Activated effector memory CD4-positive, alpha-beta T cell treated with Interleukin-2 at 50 U/mL for 16 hours (primary cell): ENCODE results near the gene ITGAE.
A peak's percentile ranks its signal among the peaks of the same experiment; 100 is the strongest.

Source experiments
- DNase-seq: peaks from one replicate; pipeline ENCODE4 v3.0.0-alpha.2; 2020

ITGAE gene

GRCh38 chr17:3690094-3690715, 110.8 kb downstream of the ITGAE start:
- DNase-seq = no peak

- no peak for DNase-seq
Measured at GRCh38 chr17:3689262-3690093, 111.5 kb downstream of the ITGAE start.

- DNase-seq = no peak
Measured at GRCh38 chr17:3688852-3689261, 112.1 kb downstream of the ITGAE start.

GRCh38 chr17:3688027-3688553, 112.9 kb downstream of the ITGAE start:
- DNase-seq = no peak

DNA sequence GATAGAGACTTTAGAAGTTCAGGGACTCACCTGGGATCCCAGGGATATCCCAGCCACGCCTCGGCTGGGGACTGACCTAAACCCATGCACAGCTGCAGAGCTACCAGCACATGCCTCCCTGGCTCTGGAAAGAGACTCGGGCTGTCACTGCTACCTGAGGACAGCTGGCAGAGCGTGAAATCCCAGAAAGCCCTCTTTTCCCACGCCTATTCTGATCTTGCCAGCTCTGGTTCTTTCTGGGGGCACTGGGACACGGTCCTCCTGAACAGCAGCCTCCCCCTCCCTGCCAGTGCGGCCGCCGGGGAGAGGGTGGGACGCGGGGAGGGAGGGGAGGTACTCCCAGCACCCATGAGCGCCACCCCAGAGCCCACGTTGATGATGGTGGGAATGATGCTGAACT, 115.8 kb downstream of the ITGAE start:
- DNase-seq = no peak

DNA sequence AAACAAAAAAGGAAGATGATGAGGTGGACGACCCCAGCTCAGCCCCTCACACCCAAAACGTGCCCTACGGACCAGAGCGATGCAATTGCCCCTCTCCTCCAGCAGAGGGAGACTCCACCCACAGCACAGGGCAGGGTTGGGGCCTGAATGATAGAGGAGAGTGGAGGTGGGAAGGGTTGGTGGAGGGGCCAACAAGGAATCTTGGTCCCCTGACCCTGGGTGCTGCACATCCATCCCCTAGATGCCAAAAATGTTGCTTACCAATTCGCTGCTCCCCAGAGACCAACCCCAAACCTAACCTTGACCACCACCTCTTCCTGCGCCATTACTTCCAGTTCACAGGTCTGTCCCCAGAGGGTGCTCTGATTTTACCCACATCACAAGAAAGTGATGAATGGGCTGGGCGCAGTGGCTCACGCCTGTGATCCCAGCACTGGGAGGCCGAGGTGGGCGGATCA, 117.9 kb downstream of the ITGAE start:
- DNase-seq = peak; percentile 41

DNA sequence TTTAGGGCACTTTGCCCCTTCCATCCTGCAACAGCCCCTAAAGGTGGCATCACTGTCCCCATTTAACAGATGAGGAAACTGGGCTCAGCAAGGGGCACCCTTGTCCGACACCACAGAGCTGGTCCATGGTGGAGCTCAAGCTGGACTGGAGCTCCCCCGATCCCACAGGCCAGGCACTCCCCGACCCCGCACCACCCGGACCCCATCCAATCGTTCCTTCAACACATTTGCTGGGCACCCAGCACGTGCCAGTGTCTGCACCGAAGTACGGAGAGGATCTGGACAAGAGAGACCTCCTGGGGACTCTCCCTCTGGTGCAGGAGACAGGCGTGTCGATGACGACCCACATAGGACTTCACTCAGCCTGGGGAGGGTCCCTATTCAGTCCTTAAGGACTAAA, 119.0 kb downstream of the ITGAE start:
- no peak for DNase-seq

GRCh38 chr17:3681565-3681964, 119.4 kb downstream of the ITGAE start:
- DNase-seq = no peak

GRCh38 chr17:3681057-3681456, 119.9 kb downstream of the ITGAE start:
- DNase-seq = no peak

- no peak for DNase-seq
Measured at GRCh38 chr17:3679531-3680126, 121.4 kb downstream of the ITGAE start.

- no peak for DNase-seq
Measured at GRCh38 chr17:3678821-3679530, 122.0 kb downstream of the ITGAE start.

DNA sequence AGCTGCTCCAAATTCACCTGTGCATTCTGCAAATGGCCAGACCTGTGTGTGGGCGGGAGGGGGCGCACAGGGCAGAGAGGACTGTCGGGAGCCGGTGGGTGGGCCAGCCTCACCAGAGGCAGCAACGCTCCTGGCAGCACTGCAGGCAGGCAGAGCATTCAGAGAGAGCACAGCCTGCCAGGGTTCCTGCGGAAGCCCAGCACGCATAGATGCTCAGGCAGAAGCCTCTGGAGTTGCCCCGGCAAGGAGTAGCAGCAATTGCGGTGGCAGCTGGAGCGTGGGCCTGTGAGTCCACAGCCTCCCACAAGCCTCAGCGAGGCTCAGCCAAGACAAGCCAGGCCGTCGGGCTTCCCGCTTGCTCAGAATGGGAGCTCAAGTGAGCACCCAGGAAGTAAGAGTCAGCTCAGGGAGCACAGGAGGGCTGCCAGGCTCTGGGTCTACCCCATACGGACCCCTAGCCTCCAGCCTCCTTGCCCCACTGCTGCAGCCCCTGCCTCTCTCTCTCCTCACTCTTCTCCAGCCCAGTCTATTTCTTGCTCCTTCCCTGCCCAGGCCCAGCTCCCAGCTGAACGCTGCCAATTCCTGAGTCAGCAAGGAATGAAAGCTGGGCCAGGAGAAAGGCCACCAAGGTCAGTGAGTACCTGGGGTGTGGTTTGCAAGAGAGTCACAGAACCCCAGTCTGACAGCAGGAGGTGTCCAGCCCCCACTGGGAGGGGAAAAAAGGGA, 122.7 kb downstream of the ITGAE start:
- DNase-seq = no peak

- DNase-seq = no peak
Measured at GRCh38 chr17:3675886-3676285, 125.1 kb downstream of the ITGAE start.

DNA sequence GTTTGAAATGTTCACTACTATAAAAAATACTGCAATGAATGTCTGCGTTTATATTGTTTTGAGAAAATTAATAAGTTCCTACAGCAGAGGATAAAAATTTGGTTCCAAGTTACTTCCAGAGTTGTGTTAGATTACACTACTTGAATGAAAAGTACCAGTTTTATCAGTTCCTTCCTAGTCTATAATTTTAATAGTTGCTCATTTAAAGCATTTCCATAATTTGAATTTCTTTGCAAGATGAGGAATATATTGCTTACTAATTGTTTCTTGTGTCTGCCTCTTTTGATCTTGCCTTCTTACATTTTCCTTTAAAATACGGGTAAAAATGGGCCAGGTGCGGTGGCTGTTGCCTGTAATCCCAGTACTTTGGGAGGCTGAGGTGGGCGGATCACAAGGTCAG, 128.4 kb downstream of the ITGAE start:
- DNase-seq = no peak

DNA sequence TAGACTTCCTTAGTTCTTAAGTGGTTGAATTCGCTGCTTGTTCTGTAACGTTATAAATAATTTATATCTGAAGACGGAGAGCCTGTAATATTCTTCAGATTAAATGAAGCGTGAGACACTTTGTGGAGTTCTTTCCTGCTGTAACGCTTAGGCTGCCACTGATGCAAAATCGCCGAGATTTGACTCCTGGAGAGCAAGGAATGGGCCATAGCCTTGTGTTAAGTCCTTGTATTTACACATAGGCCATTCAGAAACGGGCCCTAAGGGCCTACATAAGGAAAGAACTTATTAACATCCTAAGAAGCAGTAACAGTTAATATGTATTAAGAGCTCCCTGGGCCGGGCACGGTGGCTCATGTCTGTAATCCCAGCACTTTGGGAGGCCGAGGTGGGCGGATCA, 131.4 kb downstream of the ITGAE start:
- no peak for DNase-seq

- no peak for DNase-seq
Measured at GRCh38 chr17:3669085-3669347, 132.0 kb downstream of the ITGAE start.

- DNase-seq = peak; percentile 99
Measured at GRCh38 chr17:3668279-3669084, 132.5 kb downstream of the ITGAE start, which contains the start of the genes EMC6 and TAX1BP3. Gene EMC6 (plus strand): TSS chr17:3668812. CDS start chr17:3669147, 335 bp downstream. Gene TAX1BP3 (minus strand): TSS chr17:3668578. CDS start chr17:3668526, 52 bp downstream.

DNA sequence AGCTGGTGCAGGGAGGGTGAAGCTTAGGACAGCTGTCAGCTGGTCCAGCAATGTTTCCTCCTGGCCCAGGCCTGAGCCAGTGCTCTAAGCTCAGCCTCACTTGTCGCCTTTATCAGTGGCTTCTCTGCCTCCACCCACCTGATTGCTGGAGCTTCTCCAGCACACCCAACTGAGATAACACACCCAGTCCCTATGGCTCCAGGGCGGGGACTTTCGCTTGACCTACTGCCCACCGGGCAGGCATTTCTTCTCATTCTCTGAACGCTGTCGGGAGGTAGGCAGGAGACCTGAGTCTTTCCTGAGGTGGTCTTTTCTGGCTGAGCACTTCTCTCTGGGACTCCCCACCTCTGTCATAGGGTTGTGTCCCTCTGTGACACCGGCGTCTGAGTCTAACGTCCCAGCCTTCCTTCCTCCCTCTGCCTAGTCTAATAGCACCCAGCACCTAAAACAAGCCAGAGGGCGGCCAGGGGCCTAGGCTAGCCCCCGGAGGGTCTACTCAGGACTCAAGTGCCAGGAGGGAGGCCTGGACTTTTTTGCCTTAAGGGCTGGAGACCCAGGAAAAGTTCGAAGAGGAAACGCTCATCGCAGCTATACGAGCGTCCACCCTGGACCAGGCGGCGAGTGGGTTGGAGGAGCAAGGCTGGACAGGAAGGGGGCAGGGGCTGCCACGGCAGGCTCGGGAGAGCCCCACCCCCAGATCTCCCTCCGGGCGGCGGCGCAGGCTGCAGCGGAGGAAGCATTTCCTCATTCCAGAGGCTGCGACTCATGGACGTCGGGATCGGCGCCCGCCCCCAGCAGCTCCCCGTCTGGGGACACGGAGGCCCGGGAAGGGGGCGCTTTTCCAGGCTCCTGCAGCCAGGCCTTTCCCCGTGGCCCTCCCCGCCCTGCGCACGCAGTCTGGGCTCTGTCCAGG, 133.4 kb downstream of the ITGAE start:
- DNase-seq = no peak

DNA sequence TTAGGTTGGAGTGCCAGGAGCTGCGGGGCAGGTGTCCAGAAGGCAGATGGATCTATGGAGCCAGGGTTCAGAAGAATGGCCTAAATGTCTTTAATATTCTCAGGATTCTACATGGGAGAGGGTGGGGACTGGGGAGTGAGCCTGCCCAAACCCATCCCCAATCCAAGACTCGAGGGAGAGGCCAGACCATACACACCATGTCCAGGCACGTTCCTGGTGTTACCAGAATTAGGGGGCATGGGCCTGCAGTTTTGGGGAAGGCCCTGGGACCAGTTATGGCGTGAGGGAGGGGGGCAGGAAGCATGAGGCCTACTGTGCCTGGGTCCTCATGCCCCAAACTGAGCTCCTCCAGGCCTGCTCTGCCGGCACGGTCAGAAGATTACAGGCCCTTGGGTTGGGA, 134.5 kb downstream of the ITGAE start:
- no peak for DNase-seq

GRCh38 chr17:3665834-3666233, 135.2 kb downstream of the ITGAE start:
- DNase-seq = no peak
